Measurements from ENCODE around the gene NCAM2. TPM values are rescaled to one million over a fixed set of nuclear protein-coding genes. Genes with fewer than 3 reads are reported as not detected.

Gene NCAM2
- total RNA-seq, 1 experiment from 2014 or later = not detected

DNA sequence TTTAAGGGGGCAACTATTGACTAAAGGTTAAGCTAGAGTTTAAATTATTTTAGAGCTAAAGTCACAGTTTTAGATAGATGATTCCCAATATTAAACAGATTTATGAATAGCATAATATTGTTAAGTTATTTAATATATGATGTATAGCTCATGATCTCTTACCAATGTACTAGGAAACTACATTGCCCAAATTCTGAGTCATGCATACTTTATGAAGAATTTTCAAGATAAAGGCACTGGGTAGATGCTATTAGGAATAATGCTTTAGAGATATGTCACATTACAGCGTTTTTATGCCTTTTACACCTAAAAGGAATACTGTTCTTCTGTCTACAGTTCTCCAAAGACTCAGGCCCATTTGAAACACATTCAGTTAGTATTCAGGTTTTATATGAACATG is 215.1 kb downstream of the NCAM2 start (continued):
- TF ChIP-seq TCF7L2 (IDR thresholded peaks at IDR 0.05; ENCODE audit: borderline replicate concordance, extremely low read depth, insufficient read depth, insufficient read length) (no peak), RAD21 (IDR thresholded peaks at IDR 0.05; ENCODE audit: low read depth) (no peak), JUND (IDR thresholded peaks at IDR 0.05) (no peak), FOSL1 (IDR thresholded peaks at IDR 0.05; ENCODE audit: low read depth) (no peak)

DNA sequence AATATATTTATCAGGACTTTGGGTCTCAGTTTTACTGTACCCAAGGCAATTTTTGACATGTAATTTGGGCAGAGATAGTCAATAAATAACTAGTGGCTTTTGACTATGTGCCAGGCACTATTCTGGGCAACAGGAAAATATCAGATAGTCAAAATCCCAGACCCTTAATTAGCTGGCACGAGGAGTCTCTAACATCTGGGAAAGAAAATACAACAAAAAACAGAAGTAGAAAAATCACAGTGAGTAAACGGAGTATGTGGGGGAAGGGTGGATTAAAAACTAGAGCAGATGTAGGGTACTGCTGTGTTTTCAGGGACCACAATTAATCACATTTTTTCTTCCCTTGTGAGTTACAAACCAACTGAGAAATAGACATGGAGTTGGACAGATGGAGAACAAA is 217.8 kb downstream of the NCAM2 start:
- ATAC-seq (no peak), DNase-seq (ENCODE audit: low read depth, low spot score) (no peak)
- no peak overlapping the region for H3K9ac ChIP-seq (ENCODE audit: low read length)
- H3K9me2 ChIP-seq (ENCODE audit: insufficient read depth) = no peaks in the 10 kb centered on the region
- no peaks in the 10 kb centered on the region for H4K20me1 ChIP-seq (ENCODE audit: insufficient read depth)
- POLR2A ChIA-PET = no interaction called here
- H2AFZ ChIP-seq (ENCODE audit: low read depth, low read length, poor library complexity, severe bottlenecking) = no peak overlapping the region
- H3K4me1 ChIP-seq (ENCODE audit: control insufficient read depth in 1 of 2, insufficient read depth in 2 of 2, low read length in 2 of 2) = no peaks in the 10 kb centered on the region
- H3K4me2 ChIP-seq (ENCODE audit: low read length) = no peak overlapping the region
- CTCF ChIA-PET = no interaction called here
- no peaks in the 10 kb centered on the region for H3K36me3 ChIP-seq (ENCODE audit: control insufficient read depth in 1 of 2, insufficient read depth in 2 of 2, low read length in 2 of 2)
- peaks cover 18 to 42% of the 10 kb centered on the region in 2 experiments; a peak in 3 of 4 replicates for H3K9me3 ChIP-seq (ENCODE audit: control insufficient read depth in 1 of 2, insufficient read depth in 1 of 2, low read depth in 1 of 2, low read length in 2 of 2)
- no TSS peak for BruUV-seq (replicated peaks)
- H3K4me3 ChIP-seq (replicated peaks in 1 of 2; ENCODE audit: low read depth in 1 of 2, low read length in 2 of 2) = no peak overlapping the region
- intact Hi-C loops (cut with micrococcal nuclease) = no loop called here
- no peaks in the 10 kb centered on the region for H3K79me2 ChIP-seq (ENCODE audit: insufficient read depth, low read length)
- no peaks in the 10 kb centered on the region for H3K27me3 ChIP-seq (ENCODE audit: insufficient read depth, low read length)
- H3K27ac ChIP-seq (ENCODE audit: low read depth, low read length) = no peak overlapping the region
- RAD21 ChIA-PET (ENCODE audit: low non-redundant PET in 1 of 2, low total read pairs in 2 of 2, uncharacterized antibody in 2 of 2, unreplicated experiment in 2 of 2) = no interaction called here
- TF ChIP-seq, protein P1, sequence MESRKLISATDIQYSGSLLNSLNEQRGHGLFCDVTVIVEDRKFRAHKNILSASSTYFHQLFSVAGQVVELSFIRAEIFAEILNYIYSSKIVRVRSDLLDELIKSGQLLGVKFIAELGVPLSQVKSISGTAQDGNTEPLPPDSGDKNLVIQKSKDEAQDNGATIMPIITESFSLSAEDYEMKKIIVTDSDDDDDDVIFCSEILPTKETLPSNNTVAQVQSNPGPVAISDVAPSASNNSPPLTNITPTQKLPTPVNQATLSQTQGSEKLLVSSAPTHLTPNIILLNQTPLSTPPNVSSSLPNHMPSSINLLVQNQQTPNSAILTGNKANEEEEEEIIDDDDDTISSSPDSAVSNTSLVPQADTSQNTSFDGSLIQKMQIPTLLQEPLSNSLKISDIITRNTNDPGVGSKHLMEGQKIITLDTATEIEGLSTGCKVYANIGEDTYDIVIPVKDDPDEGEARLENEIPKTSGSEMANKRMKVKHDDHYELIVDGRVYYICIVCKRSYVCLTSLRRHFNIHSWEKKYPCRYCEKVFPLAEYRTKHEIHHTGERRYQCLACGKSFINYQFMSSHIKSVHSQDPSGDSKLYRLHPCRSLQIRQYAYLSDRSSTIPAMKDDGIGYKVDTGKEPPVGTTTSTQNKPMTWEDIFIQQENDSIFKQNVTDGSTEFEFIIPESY (IDR thresholded peaks at IDR 0.05; ENCODE audit: extremely low read depth, insufficient replicate concordance, low read length) = no peak

DNA sequence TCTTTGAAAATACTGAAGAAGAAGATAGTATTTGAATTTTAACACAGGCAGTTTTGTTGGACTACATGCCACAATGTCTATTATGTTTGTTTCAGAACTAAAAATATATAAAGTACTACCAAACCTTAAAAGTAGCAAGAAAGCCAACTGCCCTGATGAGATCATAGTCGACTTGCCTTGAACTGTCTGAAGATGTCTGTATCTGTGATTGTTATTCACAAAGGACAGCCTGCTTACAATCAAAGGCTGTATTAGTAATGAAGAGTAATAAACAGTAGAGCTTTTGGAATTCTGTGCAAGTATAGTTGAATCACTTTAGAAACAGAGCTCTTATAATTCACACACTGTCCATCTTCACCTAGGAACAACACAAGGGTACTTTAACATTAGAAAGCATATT is 228.3 kb downstream of the NCAM2 start:
- DNase-seq (ENCODE audit: low read depth, low spot score) = no peak
- RAD21 ChIA-PET (ENCODE audit: low non-redundant PET in 1 of 2, low total read pairs in 2 of 2, uncharacterized antibody in 2 of 2, unreplicated experiment in 2 of 2) = no interaction called here
- no TSS peak for BruUV-seq (replicated peaks)
- TF ChIP-seq POLR2A (IDR thresholded peaks at IDR 0.05; ENCODE audit: borderline replicate concordance, extremely low read depth, insufficient read depth, insufficient read length) (no peak), CEBPB (IDR thresholded peaks at IDR 0.05; ENCODE audit: low read depth) (no peak), SRF (IDR thresholded peaks at IDR 0.05; ENCODE audit: low read depth) (no peak), ZFX (IDR thresholded peaks at IDR 0.05) (no peak), RAD21 (IDR thresholded peaks at IDR 0.05; ENCODE audit: low read depth) (no peak), ELF1 (IDR thresholded peaks at IDR 0.05; ENCODE audit: borderline replicate concordance, low read depth) (no peak), FOSL1 (IDR thresholded peaks at IDR 0.05; ENCODE audit: low read depth) (no peak), EZH2 (IDR thresholded peaks at IDR 0.05) (no peak), YY1 (IDR thresholded peaks at IDR 0.05; ENCODE audit: extremely low read depth, insufficient replicate concordance, low read depth, low read length) (no peak), SIN3A (IDR thresholded peaks at IDR 0.05; ENCODE audit: low read depth) (no peak), TCF7L2 (IDR thresholded peaks at IDR 0.05; ENCODE audit: borderline replicate concordance, extremely low read depth, insufficient read depth, insufficient read length) (no peak)
- TF ChIP-seq, protein P2, sequence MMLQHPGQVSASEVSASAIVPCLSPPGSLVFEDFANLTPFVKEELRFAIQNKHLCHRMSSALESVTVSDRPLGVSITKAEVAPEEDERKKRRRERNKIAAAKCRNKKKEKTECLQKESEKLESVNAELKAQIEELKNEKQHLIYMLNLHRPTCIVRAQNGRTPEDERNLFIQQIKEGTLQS (IDR thresholded peaks at IDR 0.05) = no peak
- TF ChIP-seq, protein P3, sequence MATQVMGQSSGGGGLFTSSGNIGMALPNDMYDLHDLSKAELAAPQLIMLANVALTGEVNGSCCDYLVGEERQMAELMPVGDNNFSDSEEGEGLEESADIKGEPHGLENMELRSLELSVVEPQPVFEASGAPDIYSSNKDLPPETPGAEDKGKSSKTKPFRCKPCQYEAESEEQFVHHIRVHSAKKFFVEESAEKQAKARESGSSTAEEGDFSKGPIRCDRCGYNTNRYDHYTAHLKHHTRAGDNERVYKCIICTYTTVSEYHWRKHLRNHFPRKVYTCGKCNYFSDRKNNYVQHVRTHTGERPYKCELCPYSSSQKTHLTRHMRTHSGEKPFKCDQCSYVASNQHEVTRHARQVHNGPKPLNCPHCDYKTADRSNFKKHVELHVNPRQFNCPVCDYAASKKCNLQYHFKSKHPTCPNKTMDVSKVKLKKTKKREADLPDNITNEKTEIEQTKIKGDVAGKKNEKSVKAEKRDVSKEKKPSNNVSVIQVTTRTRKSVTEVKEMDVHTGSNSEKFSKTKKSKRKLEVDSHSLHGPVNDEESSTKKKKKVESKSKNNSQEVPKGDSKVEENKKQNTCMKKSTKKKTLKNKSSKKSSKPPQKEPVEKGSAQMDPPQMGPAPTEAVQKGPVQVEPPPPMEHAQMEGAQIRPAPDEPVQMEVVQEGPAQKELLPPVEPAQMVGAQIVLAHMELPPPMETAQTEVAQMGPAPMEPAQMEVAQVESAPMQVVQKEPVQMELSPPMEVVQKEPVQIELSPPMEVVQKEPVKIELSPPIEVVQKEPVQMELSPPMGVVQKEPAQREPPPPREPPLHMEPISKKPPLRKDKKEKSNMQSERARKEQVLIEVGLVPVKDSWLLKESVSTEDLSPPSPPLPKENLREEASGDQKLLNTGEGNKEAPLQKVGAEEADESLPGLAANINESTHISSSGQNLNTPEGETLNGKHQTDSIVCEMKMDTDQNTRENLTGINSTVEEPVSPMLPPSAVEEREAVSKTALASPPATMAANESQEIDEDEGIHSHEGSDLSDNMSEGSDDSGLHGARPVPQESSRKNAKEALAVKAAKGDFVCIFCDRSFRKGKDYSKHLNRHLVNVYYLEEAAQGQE (IDR thresholded peaks at IDR 0.05; ENCODE audit: low read depth) = no peak

More for the DNA sequence above, 228.3 kb downstream of the NCAM2 start:
- Histone ChIP-seq H3K4me1 (ENCODE audit: control insufficient read depth in 1 of 2, insufficient read depth in 2 of 2, low read length in 2 of 2) (no peaks in the 10 kb centered on the region), H3K27ac (ENCODE audit: low read depth, low read length) (no peak overlapping the region), H3K9me3 (ENCODE audit: control insufficient read depth in 1 of 2, insufficient read depth in 1 of 2, low read depth in 1 of 2, low read length in 2 of 2) (peaks cover 6 to 9% of the 10 kb centered on the region in 2 experiments; a peak in 2 of 4 replicates), H3K9me2 (ENCODE audit: insufficient read depth) (no peaks in the 10 kb centered on the region), H4K20me1 (ENCODE audit: insufficient read depth) (no peaks in the 10 kb centered on the region), H3K27me3 (ENCODE audit: insufficient read depth, low read length) (no peaks in the 10 kb centered on the region), H3K79me2 (ENCODE audit: insufficient read depth, low read length) (no peaks in the 10 kb centered on the region), H2AFZ (ENCODE audit: low read depth, low read length, poor library complexity, severe bottlenecking) (no peak overlapping the region), H3K9ac (ENCODE audit: low read length) (no peak overlapping the region), H3K36me3 (ENCODE audit: control insufficient read depth in 1 of 2, insufficient read depth in 2 of 2, low read length in 2 of 2) (no peaks in the 10 kb centered on the region), H3K4me2 (ENCODE audit: low read length) (no peak overlapping the region), H3K4me3 (replicated peaks in 1 of 2; ENCODE audit: low read depth in 1 of 2, low read length in 2 of 2) (no peak overlapping the region)
- intact Hi-C loops (cut with micrococcal nuclease) = no loop called here
- ATAC-seq = no peak
- POLR2A ChIA-PET = no interaction called here
- CTCF ChIA-PET = no interaction called here

Measured in HCT116 (cell line).